ENCODE data around the gene LTA4H.

The LTA4H gene

DNA sequence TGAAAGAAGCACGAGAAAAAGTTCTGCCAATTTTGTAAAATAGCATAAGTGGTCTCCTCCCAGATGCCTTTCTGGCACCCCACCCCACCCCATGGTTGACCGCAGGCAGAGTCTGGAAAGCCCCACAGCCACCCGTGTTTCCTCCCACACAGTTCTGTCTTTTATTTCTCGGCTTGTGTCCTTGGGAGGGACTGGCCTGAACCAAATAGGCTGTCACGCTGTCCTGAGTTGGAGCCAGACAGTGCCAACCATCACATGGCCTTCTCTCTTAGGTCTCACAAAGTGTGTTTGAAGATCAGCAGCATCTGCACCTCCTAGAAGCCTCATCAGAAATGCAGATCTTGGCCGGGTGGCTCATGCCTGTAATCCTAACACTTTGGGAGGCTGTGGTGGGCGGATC is 10.2 kb upstream of the LTA4H start:
- Histone ChIP-seq H3K36me3 (ENCODE audit: control insufficient read depth in 2 of 2, insufficient read depth in 1 of 2, low read length in 2 of 2) (no peaks in the 10 kb centered on the region), H3K4me1 (ENCODE audit: control insufficient read depth, insufficient read depth, low read length) (peaks cover 11% of the 10 kb centered on the region), H3K4me3 (ENCODE audit: low read depth, low read length) (no peak overlapping the region), H3K9me3 (ENCODE audit: control insufficient read depth, insufficient read depth, low read depth, low read length) (no peaks in the 10 kb centered on the region), H3K27ac (ENCODE audit: extremely low read depth, low read depth, low read length) (no peak overlapping the region)
- TF ChIP-seq SP3 (tag by site-specific recombination; IDR thresholded peaks at IDR 0.05) (no peak), ZNF132 (tag by site-specific recombination; IDR thresholded peaks at IDR 0.05; ENCODE audit: borderline replicate concordance) (no peak), ZNF248 (tag by site-specific recombination; IDR thresholded peaks at IDR 0.05) (no peak), IKZF3 (tag by site-specific recombination; IDR thresholded peaks at IDR 0.05) (no peak), MYNN (tag by site-specific recombination; IDR thresholded peaks at IDR 0.05; ENCODE audit: borderline replicate concordance) (no peak), FEZF1 (tag by site-specific recombination; IDR thresholded peaks at IDR 0.05) (no peak)
- TF ChIP-seq, protein P1, sequence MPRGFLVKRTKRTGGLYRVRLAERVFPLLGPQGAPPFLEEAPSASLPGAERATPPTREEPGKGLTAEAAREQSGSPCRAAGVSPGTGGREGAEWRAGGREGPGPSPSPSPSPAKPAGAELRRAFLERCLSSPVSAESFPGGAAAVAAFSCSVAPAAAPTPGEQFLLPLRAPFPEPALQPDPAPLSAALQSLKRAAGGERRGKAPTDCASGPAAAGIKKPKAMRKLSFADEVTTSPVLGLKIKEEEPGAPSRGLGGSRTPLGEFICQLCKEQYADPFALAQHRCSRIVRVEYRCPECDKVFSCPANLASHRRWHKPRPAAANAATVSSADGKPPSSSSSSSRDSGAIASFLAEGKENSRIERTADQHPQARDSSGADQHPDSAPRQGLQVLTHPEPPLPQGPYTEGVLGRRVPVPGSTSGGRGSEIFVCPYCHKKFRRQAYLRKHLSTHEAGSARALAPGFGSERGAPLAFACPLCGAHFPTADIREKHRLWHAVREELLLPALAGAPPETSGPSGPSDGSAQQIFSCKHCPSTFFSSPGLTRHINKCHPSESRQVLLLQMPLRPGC (tag by site-specific recombination; IDR thresholded peaks at IDR 0.05): no peak
- TF ChIP-seq, protein P2, sequence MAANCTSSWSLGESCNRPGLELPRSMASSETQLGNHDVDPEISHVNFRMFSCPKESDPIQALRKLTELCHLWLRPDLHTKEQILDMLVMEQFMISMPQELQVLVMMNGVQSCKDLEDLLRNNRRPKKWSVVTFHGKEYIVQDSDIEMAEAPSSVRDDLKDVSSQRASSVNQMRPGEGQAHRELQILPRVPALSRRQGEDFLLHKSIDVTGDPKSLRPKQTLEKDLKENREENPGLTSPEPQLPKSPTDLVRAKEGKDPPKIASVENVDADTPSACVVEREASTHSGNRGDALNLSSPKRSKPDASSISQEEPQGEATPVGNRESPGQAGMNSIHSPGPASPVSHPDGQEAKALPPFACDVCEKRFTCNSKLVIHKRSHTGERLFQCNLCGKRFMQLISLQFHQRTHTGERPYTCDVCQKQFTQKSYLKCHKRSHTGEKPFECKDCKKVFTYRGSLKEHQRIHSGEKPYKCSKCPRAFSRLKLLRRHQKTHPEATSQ (tag by site-specific recombination; IDR thresholded peaks at IDR 0.05): no peak
- ChIA-PET POLR2A (no interaction called here), CTCF (no interaction called here)

DNA sequence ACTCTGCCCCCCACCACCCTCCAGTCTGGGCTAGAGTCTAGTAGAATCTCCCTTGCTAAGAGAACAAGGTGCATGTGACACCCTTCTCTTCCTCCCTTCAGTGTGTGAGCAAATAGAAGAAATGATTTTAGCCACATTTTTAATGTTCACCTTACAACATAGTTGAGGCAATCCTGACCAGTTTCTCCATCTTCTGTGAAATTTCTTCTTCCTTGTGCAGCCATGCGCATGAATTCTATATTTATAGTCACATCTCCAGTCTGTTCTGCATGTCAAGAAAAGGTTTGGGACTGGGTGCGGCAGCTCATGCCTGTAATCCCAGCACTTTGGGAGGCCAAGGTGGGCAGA is 9.5 kb upstream of the LTA4H start:
- no peak overlapping the region for H3K4me3 ChIP-seq (ENCODE audit: low read depth, low read length)
- POLR2A ChIA-PET: no interaction called here
- no peak for TF ChIP-seq ZNF223 (tag by site-specific recombination; IDR thresholded peaks at IDR 0.05)
- no peak for TF ChIP-seq OSR2 (tag by site-specific recombination; IDR thresholded peaks at IDR 0.05)
- TF ChIP-seq, protein P3, sequence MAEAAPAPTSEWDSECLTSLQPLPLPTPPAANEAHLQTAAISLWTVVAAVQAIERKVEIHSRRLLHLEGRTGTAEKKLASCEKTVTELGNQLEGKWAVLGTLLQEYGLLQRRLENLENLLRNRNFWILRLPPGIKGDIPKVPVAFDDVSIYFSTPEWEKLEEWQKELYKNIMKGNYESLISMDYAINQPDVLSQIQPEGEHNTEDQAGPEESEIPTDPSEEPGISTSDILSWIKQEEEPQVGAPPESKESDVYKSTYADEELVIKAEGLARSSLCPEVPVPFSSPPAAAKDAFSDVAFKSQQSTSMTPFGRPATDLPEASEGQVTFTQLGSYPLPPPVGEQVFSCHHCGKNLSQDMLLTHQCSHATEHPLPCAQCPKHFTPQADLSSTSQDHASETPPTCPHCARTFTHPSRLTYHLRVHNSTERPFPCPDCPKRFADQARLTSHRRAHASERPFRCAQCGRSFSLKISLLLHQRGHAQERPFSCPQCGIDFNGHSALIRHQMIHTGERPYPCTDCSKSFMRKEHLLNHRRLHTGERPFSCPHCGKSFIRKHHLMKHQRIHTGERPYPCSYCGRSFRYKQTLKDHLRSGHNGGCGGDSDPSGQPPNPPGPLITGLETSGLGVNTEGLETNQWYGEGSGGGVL (tag by site-specific recombination; IDR thresholded peaks at IDR 0.05): no peak
- no peak for TF ChIP-seq OVOL3 (tag by site-specific recombination; IDR thresholded peaks at IDR 0.05)
- TF ChIP-seq ZNF654 (tag by site-specific recombination; IDR thresholded peaks at IDR 0.05; ENCODE audit: low read depth): no peak
- TF ChIP-seq ZNF660 (tag by site-specific recombination; IDR thresholded peaks at IDR 0.05): no peak
- no peak for TF ChIP-seq ZNF626 (tag by site-specific recombination; IDR thresholded peaks at IDR 0.05)
- TF ChIP-seq, protein P4, sequence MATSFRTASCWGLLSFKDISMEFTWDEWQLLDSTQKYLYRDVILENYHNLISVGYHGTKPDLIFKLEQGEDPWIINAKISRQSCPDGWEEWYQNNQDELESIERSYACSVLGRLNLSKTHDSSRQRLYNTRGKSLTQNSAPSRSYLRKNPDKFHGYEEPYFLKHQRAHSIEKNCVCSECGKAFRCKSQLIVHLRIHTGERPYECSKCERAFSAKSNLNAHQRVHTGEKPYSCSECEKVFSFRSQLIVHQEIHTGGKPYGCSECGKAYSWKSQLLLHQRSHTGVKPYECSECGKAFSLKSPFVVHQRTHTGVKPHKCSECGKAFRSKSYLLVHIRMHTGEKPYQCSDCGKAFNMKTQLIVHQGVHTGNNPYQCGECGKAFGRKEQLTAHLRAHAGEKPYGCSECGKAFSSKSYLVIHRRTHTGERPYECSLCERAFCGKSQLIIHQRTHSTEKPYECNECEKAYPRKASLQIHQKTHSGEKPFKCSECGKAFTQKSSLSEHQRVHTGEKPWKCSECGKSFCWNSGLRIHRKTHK (tag by site-specific recombination; IDR thresholded peaks at IDR 0.05): no peak
- TF ChIP-seq ZNF311 (tag by site-specific recombination; IDR thresholded peaks at IDR 0.05; ENCODE audit: borderline replicate concordance): no peak
- no peaks in the 10 kb centered on the region for H3K9me3 ChIP-seq (ENCODE audit: control insufficient read depth, insufficient read depth, low read depth, low read length)
- H3K36me3 ChIP-seq (ENCODE audit: control insufficient read depth in 2 of 2, insufficient read depth in 1 of 2, low read length in 2 of 2): no peaks in the 10 kb centered on the region
- H3K4me1 ChIP-seq (ENCODE audit: control insufficient read depth, insufficient read depth, low read length): peaks cover 11% of the 10 kb centered on the region
- CTCF ChIA-PET: no interaction called here
- H3K27ac ChIP-seq (ENCODE audit: extremely low read depth, low read depth, low read length): no peak overlapping the region

Data from HEK293 (cell line).